K562 (cell line): ENCODE results near the gene TCF12. TPM values are rescaled to one million over a fixed set of nuclear protein-coding genes. Genes with fewer than 3 reads are reported as not detected.

Source experiments
- DDX20 ChIP-seq: fragments of 450-650 bp; IDR thresholded peaks from 2 replicates; pipeline ENCODE4 v1.6.1; 2016; ENCODE audit warnings: missing genetic modification characterization, low read depth, mild to moderate bottlenecking, missing compliant biosample characterization, moderate library complexity
- EWSR1 ChIP-seq: fragments of 450-650 bp; IDR thresholded peaks from 2 replicates; pipeline ENCODE4 v1.6.1; 2018; ENCODE audit warnings: borderline replicate concordance, mild to moderate bottlenecking, low read depth, moderate library complexity; ENCODE audit not compliant: partially characterized antibody
- HIVEP1 ChIP-seq: fragments of 250-450 bp; sonication (Bioruptor Pico); IDR thresholded peaks from 2 replicates; pipeline ENCODE4 v1.4.0; 2020; ENCODE audit warnings: mild to moderate bottlenecking
- KAT7 ChIP-seq: sonication (generic); formaldehyde crosslinking; IDR thresholded peaks from 2 replicates; pipeline ENCODE4 v1.8.0; 2022; ENCODE audit warnings: missing genetic modification reagents, mild to moderate bottlenecking, borderline replicate concordance
- KDM1A ChIP-seq, 2 experiments: fragments of 450-650 bp; IDR thresholded peaks; 2 replicates each; pipeline ENCODE4 v1.6.1; 2016; ENCODE audit warnings: mild to moderate bottlenecking in 2 of 2
- PRMT5 ChIP-seq: sonication (generic); formaldehyde crosslinking; IDR thresholded peaks from 2 replicates; pipeline ENCODE4 v1.5.0; 2020; ENCODE audit warnings: missing genetic modification reagents
- TFAP4 ChIP-seq: sonication (generic); formaldehyde crosslinking; IDR thresholded peaks from 2 replicates; pipeline ENCODE4 v1.8.0; 2022; ENCODE audit warnings: missing genetic modification reagents, mild to moderate bottlenecking, moderate library complexity, borderline replicate concordance
- THRAP3 ChIP-seq: fragments of 450-650 bp; IDR thresholded peaks from 2 replicates; pipeline ENCODE4 v1.6.1; 2016; ENCODE audit warnings: mild to moderate bottlenecking, inconsistent platforms, borderline replicate concordance
- ZC3H8 ChIP-seq: fragments of 450-650 bp; IDR thresholded peaks from 2 replicates; pipeline ENCODE4 v1.6.1; 2017
- ZNF395 ChIP-seq: fragments of 200-800 bp; sonication (Bioruptor generic); IDR thresholded peaks from 2 replicates; pipeline ENCODE4 v1.6.1; 2017; ENCODE audit warnings: missing genetic modification characterization, missing compliant biosample characterization
- ZNF717 ChIP-seq: fragments of 250-450 bp; sonication (Bioruptor Pico); IDR thresholded peaks from 2 replicates; pipeline ENCODE4 v1.5.0; 2021
- ZNF740 ChIP-seq, 3 experiments: fragments of 200-800 bp in 1 of 3; sonication (Bioruptor generic) in 1 of 3; sonication (generic) in 1 of 3; formaldehyde crosslinking in 1 of 3; IDR thresholded peaks; 2 replicates each; pipeline versions ENCODE4 v1.6.1 to v1.8.0; 2016 to 2022; ENCODE audit warnings: mild to moderate bottlenecking in 2 of 3, missing compliant biosample characterization in 2 of 3, missing genetic modification characterization in 2 of 3, missing genetic modification reagents in 1 of 3
- ZNF75A ChIP-seq: fragments of 450-650 bp; formaldehyde crosslinking; IDR thresholded peaks from 2 replicates; pipeline ENCODE4 v1.4.0; 2020; ENCODE audit warnings: mild to moderate bottlenecking
- polyA plus RNA-seq, 8 experiments: library from polyadenylated mRNA; depleted of rRNA in 4 of 8; stranded (reverse) in 5 of 8; unstranded in 3 of 8; fragments of >200 nt; fragmentation: Nextera tagmentation in 2 of 8; fragmentation: Illumina TruSeq in 1 of 8; extraction: Ambion mirVana in 2 of 8; extraction: Trizol in 1 of 8; gene quantifications; 2 replicates each; pipeline versions ENCODE4 v1.2.1 to v1.2.3, GENCODE V29; 2011 to 2014; ENCODE audit warnings: inconsistent platforms in 1 of 8, missing spikeins in 1 of 8
- total RNA-seq, 7 experiments: library from RNA; depleted of rRNA in 6 of 7; stranded (reverse); fragments of >200 nt in 6 of 7; fragmentation: Illumina TruSeq in 2 of 7; extraction: Trizol in 2 of 7; gene quantifications; 2 replicates each; pipeline versions ENCODE4 v1.2.1 to v1.2.3, GENCODE V29; 2011 to 2021; ENCODE audit warnings: low replicate concordance in 1 of 7
- TF ChIP-seq, protein P1 (sequence below): fragments of 250-450 bp; sonication (Bioruptor Pico); IDR thresholded peaks from 2 replicates; pipeline ENCODE4 v1.8.0; 2022; ENCODE audit warnings: moderate library complexity, mild to moderate bottlenecking, inconsistent platforms
- TF ChIP-seq, protein P2 (sequence below): fragments of 150-350 bp; IDR thresholded peaks from 2 replicates; pipeline ENCODE4 v1.6.1; 2014; ENCODE audit warnings: low read depth, mild to moderate bottlenecking, low read length, borderline replicate concordance
- TF ChIP-seq, protein P3 (sequence below): fragments of 250-450 bp; sonication (Bioruptor Pico); IDR thresholded peaks from 2 replicates; pipeline ENCODE4 v1.4.0; 2020; ENCODE audit warnings: mild to moderate bottlenecking

TCF12 gene
- total and polyA plus RNA-seq, 9 of the 15 experiments (the other 6 are each of a cell fraction or from before 2014, with no cell fraction given): 10.5 to 132 (median 52.9) TPM

GRCh38 chr15:56886932-56887781 is 31.3 kb upstream of the TCF12 start (continued):
- TF ChIP-seq ZNF740 (CRISPR knock-in tag; IDR thresholded peaks at IDR 0.05): peak; percentile 26; the same call in 1 of the 2 replicates
- TF ChIP-seq ZNF740 (tag; IDR thresholded peaks at IDR 0.05): no peak
- TF ChIP-seq, protein P1, sequence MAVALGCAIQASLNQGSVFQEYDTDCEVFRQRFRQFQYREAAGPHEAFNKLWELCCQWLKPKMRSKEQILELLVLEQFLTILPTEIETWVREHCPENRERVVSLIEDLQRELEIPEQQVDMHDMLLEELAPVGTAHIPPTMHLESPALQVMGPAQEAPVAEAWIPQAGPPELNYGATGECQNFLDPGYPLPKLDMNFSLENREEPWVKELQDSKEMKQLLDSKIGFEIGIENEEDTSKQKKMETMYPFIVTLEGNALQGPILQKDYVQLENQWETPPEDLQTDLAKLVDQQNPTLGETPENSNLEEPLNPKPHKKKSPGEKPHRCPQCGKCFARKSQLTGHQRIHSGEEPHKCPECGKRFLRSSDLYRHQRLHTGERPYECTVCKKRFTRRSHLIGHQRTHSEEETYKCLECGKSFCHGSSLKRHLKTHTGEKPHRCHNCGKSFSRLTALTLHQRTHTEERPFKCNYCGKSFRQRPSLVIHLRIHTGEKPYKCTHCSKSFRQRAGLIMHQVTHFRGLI (CRISPR knock-in tag): no peak
- TF ChIP-seq ZNF395 (CRISPR knock-in tag): peak; percentile 85
- TF ChIP-seq DDX20 (tag): no peak
- peak; percentile 77; the same call in 1 of the 2 replicates for TF ChIP-seq TFAP4 (CRISPR knock-in tag)
- TF ChIP-seq, protein P2, sequence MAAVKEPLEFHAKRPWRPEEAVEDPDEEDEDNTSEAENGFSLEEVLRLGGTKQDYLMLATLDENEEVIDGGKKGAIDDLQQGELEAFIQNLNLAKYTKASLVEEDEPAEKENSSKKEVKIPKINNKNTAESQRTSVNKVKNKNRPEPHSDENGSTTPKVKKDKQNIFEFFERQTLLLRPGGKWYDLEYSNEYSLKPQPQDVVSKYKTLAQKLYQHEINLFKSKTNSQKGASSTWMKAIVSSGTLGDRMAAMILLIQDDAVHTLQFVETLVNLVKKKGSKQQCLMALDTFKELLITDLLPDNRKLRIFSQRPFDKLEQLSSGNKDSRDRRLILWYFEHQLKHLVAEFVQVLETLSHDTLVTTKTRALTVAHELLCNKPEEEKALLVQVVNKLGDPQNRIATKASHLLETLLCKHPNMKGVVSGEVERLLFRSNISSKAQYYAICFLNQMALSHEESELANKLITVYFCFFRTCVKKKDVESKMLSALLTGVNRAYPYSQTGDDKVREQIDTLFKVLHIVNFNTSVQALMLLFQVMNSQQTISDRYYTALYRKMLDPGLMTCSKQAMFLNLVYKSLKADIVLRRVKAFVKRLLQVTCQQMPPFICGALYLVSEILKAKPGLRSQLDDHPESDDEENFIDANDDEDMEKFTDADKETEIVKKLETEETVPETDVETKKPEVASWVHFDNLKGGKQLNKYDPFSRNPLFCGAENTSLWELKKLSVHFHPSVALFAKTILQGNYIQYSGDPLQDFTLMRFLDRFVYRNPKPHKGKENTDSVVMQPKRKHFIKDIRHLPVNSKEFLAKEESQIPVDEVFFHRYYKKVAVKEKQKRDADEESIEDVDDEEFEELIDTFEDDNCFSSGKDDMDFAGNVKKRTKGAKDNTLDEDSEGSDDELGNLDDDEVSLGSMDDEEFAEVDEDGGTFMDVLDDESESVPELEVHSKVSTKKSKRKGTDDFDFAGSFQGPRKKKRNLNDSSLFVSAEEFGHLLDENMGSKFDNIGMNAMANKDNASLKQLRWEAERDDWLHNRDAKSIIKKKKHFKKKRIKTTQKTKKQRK: no peak
- TF ChIP-seq, protein P3, sequence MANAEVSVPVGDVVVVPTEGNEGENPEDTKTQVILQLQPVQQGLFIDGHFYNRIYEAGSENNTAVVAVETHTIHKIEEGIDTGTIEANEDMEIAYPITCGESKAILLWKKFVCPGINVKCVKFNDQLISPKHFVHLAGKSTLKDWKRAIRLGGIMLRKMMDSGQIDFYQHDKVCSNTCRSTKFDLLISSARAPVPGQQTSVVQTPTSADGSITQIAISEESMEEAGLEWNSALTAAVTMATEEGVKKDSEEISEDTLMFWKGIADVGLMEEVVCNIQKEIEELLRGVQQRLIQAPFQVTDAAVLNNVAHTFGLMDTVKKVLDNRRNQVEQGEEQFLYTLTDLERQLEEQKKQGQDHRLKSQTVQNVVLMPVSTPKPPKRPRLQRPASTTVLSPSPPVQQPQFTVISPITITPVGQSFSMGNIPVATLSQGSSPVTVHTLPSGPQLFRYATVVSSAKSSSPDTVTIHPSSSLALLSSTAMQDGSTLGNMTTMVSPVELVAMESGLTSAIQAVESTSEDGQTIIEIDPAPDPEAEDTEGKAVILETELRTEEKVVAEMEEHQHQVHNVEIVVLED: peak; percentile 84
- no peak for TF ChIP-seq PRMT5 (CRISPR knock-in tag)
- TF ChIP-seq ZNF75A: no peak
- TF ChIP-seq EWSR1: no peak
- no peak for TF ChIP-seq THRAP3
- no peak for TF ChIP-seq ZC3H8
- TF ChIP-seq ZNF717: no peak
- peak; percentile 79; the same call in 1 of the 2 replicates for TF ChIP-seq KAT7 (CRISPR knock-in tag)
- peak; percentile 91 for TF ChIP-seq HIVEP1 (CRISPR knock-in tag)
- TF ChIP-seq KDM1A (IDR thresholded peaks at IDR 0.05): peak; percentile 67 to 71
